ENCODE measurements around the gene CLEC4M.

- TF ChIP-seq CTCF (IDR thresholded peaks at IDR 0.05 in 4 of 5, conservative IDR thresholded peaks at IDR 0.05 in 1 of 5) (no peak), POLR2A (IDR thresholded peaks at IDR 0.05) (no peak)
Measured at GRCh38 chr19:7739801-7740681, 23.0 kb upstream of the CLEC4M start.

Measured in gastrocnemius medialis (tissue), 4 donors.